ENCODE results near the gene NEO1. TPM values are rescaled to one million over a fixed set of nuclear protein-coding genes. Genes with fewer than 3 reads are reported as not detected.

Gene NEO1
- total and polyA plus RNA-seq, 2 of the 13 experiments (the other 11 are each of a cell fraction or from before 2014, with no cell fraction given): 8.4 to 11.0 TPM

DNA sequence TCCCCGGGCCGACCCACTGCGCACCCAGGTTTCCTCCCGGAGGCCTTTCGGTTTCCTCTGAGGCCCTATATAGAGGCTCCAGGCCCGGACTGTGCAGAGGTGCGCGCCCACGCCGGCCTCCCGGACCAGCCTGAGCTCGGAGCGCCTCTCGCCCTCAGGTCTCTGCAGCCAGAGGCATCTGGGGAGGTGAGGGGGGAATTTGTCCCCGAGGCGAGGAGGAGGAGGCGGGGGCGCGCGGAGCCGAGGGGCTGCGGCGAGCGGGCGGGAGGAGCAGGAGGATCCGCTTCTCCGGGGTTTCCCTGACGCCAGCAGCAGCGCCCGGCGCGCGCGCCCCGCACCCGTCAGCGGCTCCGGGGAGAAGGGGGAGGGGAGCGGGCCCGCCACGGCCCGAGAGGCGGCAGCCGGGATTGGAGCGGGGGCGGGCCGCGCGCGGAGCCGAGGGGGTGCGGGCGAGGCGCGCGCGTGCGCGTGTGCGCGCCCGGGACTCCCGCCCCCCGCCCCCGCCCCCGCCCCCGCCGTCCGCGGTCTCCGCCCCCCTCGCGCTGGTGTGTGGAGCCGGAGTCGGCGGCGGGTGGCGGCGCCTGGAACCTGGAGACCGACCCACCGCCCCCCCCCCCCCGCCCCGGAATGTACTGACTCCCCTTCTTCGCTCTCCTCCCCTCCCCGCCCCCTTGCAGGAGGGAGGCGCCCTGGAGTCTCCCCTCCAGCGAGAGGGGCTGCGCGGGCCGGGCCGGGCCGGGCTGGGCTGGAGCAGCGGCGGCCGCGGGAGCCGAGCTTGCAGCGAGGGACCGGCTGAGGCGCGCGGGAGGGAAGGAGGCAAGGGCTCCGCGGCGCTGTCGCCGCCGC is at the start of gene NEO1 (continued):
- TF ChIP-seq ZNF781 (CRISPR knock-in tag; IDR thresholded peaks at IDR 0.05; ENCODE audit: borderline replicate concordance, not compliant biosample characterization): no peak
- TF ChIP-seq ZBTB42 (CRISPR knock-in tag; IDR thresholded peaks at IDR 0.05): no peak
- TF ChIP-seq HOXD1 (CRISPR knock-in tag; IDR thresholded peaks at IDR 0.05): no peak
- TF ChIP-seq ZNF260 (CRISPR knock-in tag; IDR thresholded peaks at IDR 0.05; ENCODE audit: borderline replicate concordance, low read depth): no peak
- TF ChIP-seq HOXA3 (CRISPR knock-in tag; IDR thresholded peaks at IDR 0.05): 0 out of 2 replicates have a peak, but pooled peaks have one; percentile 17
- no peak for TF ChIP-seq GATAD1 (CRISPR knock-in tag; IDR thresholded peaks at IDR 0.05)
- TF ChIP-seq TRIM24 (CRISPR knock-in tag; IDR thresholded peaks at IDR 0.05): no peak
- TF ChIP-seq ZNF558 (CRISPR knock-in tag; IDR thresholded peaks at IDR 0.05; ENCODE audit: borderline replicate concordance): peak; percentile 31; the same call in 1 of the 2 replicates
- no peak for TF ChIP-seq POGZ (CRISPR knock-in tag; IDR thresholded peaks at IDR 0.05)
- peak; percentile 58; the same call in 1 of the 2 replicates for TF ChIP-seq KAT7 (CRISPR knock-in tag; IDR thresholded peaks at IDR 0.05; ENCODE audit: borderline replicate concordance)
- TF ChIP-seq CBX5 (CRISPR knock-in tag; IDR thresholded peaks at IDR 0.05; ENCODE audit: borderline replicate concordance): 0 out of 2 replicates have a peak, but pooled peaks have one; percentile 22
- TF ChIP-seq, protein P1, sequence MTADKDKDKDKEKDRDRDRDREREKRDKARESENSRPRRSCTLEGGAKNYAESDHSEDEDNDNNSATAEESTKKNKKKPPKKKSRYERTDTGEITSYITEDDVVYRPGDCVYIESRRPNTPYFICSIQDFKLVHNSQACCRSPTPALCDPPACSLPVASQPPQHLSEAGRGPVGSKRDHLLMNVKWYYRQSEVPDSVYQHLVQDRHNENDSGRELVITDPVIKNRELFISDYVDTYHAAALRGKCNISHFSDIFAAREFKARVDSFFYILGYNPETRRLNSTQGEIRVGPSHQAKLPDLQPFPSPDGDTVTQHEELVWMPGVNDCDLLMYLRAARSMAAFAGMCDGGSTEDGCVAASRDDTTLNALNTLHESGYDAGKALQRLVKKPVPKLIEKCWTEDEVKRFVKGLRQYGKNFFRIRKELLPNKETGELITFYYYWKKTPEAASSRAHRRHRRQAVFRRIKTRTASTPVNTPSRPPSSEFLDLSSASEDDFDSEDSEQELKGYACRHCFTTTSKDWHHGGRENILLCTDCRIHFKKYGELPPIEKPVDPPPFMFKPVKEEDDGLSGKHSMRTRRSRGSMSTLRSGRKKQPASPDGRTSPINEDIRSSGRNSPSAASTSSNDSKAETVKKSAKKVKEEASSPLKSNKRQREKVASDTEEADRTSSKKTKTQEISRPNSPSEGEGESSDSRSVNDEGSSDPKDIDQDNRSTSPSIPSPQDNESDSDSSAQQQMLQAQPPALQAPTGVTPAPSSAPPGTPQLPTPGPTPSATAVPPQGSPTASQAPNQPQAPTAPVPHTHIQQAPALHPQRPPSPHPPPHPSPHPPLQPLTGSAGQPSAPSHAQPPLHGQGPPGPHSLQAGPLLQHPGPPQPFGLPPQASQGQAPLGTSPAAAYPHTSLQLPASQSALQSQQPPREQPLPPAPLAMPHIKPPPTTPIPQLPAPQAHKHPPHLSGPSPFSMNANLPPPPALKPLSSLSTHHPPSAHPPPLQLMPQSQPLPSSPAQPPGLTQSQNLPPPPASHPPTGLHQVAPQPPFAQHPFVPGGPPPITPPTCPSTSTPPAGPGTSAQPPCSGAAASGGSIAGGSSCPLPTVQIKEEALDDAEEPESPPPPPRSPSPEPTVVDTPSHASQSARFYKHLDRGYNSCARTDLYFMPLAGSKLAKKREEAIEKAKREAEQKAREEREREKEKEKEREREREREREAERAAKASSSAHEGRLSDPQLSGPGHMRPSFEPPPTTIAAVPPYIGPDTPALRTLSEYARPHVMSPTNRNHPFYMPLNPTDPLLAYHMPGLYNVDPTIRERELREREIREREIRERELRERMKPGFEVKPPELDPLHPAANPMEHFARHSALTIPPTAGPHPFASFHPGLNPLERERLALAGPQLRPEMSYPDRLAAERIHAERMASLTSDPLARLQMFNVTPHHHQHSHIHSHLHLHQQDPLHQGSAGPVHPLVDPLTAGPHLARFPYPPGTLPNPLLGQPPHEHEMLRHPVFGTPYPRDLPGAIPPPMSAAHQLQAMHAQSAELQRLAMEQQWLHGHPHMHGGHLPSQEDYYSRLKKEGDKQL (CRISPR knock-in tag; IDR thresholded peaks at IDR 0.05; ENCODE audit: low read depth): no peak
- TF ChIP-seq KDM3A (CRISPR knock-in tag; IDR thresholded peaks at IDR 0.05; ENCODE audit: low read depth): peak; percentile 41; the same call in 1 of the 2 replicates
- peak; percentile 36; the same call in 1 of the 2 replicates for TF ChIP-seq HDAC1 (CRISPR knock-in tag; IDR thresholded peaks at IDR 0.05)
- TF ChIP-seq ZBTB44 (CRISPR knock-in tag; IDR thresholded peaks at IDR 0.05): no peak
- no peak for TF ChIP-seq NKX3-1 (CRISPR knock-in tag; IDR thresholded peaks at IDR 0.05)
- peak; percentile 61; the same call in 1 of the 2 replicates for TF ChIP-seq SIN3A (IDR thresholded peaks at IDR 0.05; ENCODE audit: borderline replicate concordance, low read depth, low read length)
- TF ChIP-seq, protein P2, sequence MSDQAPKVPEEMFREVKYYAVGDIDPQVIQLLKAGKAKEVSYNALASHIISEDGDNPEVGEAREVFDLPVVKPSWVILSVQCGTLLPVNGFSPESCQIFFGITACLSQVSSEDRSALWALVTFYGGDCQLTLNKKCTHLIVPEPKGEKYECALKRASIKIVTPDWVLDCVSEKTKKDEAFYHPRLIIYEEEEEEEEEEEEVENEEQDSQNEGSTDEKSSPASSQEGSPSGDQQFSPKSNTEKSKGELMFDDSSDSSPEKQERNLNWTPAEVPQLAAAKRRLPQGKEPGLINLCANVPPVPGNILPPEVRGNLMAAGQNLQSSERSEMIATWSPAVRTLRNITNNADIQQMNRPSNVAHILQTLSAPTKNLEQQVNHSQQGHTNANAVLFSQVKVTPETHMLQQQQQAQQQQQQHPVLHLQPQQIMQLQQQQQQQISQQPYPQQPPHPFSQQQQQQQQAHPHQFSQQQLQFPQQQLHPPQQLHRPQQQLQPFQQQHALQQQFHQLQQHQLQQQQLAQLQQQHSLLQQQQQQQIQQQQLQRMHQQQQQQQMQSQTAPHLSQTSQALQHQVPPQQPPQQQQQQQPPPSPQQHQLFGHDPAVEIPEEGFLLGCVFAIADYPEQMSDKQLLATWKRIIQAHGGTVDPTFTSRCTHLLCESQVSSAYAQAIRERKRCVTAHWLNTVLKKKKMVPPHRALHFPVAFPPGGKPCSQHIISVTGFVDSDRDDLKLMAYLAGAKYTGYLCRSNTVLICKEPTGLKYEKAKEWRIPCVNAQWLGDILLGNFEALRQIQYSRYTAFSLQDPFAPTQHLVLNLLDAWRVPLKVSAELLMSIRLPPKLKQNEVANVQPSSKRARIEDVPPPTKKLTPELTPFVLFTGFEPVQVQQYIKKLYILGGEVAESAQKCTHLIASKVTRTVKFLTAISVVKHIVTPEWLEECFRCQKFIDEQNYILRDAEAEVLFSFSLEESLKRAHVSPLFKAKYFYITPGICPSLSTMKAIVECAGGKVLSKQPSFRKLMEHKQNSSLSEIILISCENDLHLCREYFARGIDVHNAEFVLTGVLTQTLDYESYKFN (CRISPR knock-in tag; conservative IDR thresholded peaks at IDR 0.05): 0 out of 2 replicates have a peak, but pooled peaks have one; percentile 24
